Skeletal muscle satellite cell (primary cell): ENCODE results near the gene BRD9.
"Not testable (repeated sequence)": the region's sequence is repeated elsewhere in the genome, so short reads cannot be mapped to it uniquely, and the experiment has no call there.

ENCODE experiments used
- H3K27me3 ChIP-seq: 2 replicates; pipeline ENCODE4 v1.7.0; 2013; ENCODE audit warnings: low read length; ENCODE audit not compliant: control insufficient read depth, insufficient read depth
- H3K36me3 ChIP-seq: 2 replicates; pipeline ENCODE4 v1.7.0; 2013; ENCODE audit warnings: mild to moderate bottlenecking, control low read depth, low read length; ENCODE audit not compliant: insufficient read depth
- H3K4me1 ChIP-seq: 2 replicates; pipeline ENCODE4 v1.7.0; 2013; ENCODE audit warnings: low read length; ENCODE audit not compliant: control insufficient read depth, insufficient read depth
- H3K4me2 ChIP-seq: 2 replicates; pipeline ENCODE4 v1.7.0; 2013; ENCODE audit warnings: mild to moderate bottlenecking, low read length
- H3K4me3 ChIP-seq: 2 replicates; pipeline ENCODE4 v1.7.0; 2013; ENCODE audit warnings: low read length
- H3K9ac ChIP-seq: 2 replicates; pipeline ENCODE4 v1.7.0; 2013; ENCODE audit warnings: mild to moderate bottlenecking, low read depth, low read length, moderate library complexity
- H3K9me3 ChIP-seq: replicated peaks from 2 replicates; pipeline ENCODE4 v1.7.0; 2013; ENCODE audit warnings: mild to moderate bottlenecking, control low read depth, low read length

The BRD9 gene

DNA sequence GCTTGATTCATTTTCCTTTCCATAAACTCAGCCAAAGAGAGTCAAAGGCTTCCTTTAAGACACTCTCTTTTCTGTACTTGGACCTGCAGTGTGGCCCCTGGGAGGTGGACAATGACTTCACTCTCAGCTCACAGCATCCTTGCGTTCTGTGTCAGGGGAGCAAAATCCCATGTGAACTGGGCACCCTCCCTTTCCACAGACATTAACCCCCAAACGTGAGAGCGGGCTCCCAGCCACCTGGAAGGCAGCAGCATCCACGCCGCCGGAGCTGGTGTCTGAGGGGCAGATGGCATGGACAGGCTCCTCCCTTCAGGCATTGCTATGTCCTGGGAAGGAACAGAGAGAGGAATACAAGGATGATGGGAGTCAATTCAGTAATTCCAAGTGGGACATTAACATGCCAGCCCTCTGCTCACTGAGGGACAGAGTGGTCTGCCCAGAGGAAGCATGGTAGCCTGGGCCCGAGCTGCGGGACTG lies 39.6 kb upstream of the BRD9 start:
- Histone ChIP-seq H3K36me3 (no peaks in the 10 kb centered on the region), H3K4me2 (no peak overlapping the region), H3K9ac (no peak overlapping the region), H3K4me3 (no peak overlapping the region), H3K4me1 (no peaks in the 10 kb centered on the region), H3K27me3 (peaks cover 48% of the 10 kb centered on the region), H3K9me3 (no peaks in the 10 kb centered on the region)

DNA sequence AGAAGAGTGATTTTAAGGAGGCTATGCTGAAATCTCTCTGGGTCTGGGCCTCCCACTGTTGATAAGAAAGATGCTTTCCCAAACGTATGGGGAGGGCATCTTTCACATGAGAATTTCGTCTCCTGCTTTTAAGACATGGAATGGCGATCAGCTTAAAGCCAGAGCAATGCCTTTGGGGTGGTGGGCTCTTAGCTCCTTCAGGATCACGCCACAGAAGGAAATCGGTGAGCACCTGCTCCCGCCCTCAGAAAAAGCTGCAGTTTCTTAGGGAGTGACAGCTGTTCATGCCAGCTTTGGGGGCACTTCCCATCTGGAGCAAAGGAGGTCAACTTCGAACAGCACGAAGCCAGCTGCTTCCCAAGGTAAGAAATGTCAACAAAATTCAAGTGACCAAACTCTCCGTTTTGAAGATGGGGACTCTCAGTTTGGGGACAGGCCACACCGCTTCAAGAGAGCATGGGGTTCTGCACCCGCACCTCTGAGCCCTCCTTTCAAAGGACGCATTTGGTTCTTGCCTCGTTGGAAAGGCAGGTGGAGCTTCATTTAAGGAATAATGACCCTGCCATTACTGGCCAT lies 39.1 kb upstream of the BRD9 start:
- Histone ChIP-seq H3K4me2 (no peak overlapping the region), H3K9ac (no peak overlapping the region), H3K9me3 (no peaks in the 10 kb centered on the region), H3K4me1 (peaks cover 3% of the 10 kb centered on the region), H3K4me3 (no peak overlapping the region), H3K27me3 (peaks cover 45% of the 10 kb centered on the region), H3K36me3 (no peaks in the 10 kb centered on the region)

DNA sequence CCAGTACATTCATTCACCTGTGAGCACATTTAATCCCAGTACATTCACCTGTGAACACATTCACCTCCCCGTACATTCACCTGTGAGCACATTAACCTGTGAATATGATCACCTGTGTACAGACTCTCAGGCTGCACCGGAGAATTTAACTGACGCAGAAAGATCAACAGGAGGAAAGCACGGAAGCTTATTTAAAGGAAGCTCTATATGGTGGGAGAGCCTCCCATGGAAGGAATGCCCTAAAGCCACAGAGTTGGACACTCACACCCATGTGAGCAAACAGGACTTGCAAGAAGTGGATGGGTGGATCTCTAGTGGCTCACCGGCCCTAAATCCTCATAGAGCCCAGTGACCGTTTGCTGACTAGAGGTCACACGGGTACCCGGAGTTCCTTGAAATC lies 38.3 kb upstream of the BRD9 start:
- Histone ChIP-seq H3K36me3 (no peaks in the 10 kb centered on the region), H3K4me3 (no peak overlapping the region), H3K4me2 (no peak overlapping the region), H3K9me3 (no peaks in the 10 kb centered on the region), H3K27me3 (peaks cover 40% of the 10 kb centered on the region), H3K4me1 (peaks cover 4% of the 10 kb centered on the region), H3K9ac (no peak overlapping the region)

DNA sequence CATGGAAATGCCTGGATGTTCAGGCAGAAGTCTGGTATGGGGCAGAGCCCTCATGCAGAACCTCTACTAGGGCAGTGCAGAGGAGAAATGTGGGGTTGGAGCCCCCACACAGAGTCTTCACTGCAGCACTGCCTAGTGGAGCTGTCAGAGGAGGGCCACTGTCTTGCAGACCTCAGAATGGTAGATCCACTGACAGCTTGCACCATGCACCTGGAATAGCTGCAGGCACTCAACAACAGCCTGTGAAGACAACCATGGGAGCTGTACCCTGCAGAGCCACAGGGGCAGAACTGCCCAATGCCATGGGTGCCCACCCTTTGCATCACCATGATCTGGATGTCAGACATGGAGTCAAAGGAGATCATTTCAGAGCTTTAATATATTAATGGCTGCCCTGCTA lies 37.0 kb upstream of the BRD9 start:
- Histone ChIP-seq H3K4me3 (no peak overlapping the region), H3K27me3 (peaks cover 38% of the 10 kb centered on the region), H3K9me3 (no peaks in the 10 kb centered on the region), H3K9ac (no peak overlapping the region), H3K4me1 (peaks cover 4% of the 10 kb centered on the region), H3K36me3 (no peaks in the 10 kb centered on the region), H3K4me2 (no peak overlapping the region)

DNA sequence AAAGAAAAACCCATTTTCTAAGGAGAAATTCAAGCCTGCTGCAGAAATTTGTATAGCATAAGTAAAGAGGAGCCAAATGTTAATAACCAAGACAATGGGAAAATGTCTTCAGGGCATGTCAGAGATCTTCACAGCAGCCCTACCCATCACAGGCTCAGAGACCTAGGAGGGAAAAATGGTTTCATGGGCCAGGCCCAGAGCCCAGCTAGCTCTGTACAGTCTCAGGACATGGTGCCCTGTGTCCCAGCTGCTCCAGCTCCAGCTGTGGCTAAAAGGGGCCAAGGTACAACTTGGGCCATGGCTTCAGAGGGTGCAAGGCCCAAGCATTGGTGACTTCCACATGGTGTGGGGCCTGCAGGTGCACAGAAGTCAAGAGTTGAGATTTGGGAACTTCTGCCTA lies 36.6 kb upstream of the BRD9 start:
- not testable (repeated sequence) for H3K4me2 ChIP-seq, H3K9ac ChIP-seq, H3K4me3 ChIP-seq, H3K9me3 ChIP-seq, H3K4me1 ChIP-seq, H3K36me3 ChIP-seq
- H3K27me3 ChIP-seq: peaks cover 38% of the 10 kb centered on the region

DNA sequence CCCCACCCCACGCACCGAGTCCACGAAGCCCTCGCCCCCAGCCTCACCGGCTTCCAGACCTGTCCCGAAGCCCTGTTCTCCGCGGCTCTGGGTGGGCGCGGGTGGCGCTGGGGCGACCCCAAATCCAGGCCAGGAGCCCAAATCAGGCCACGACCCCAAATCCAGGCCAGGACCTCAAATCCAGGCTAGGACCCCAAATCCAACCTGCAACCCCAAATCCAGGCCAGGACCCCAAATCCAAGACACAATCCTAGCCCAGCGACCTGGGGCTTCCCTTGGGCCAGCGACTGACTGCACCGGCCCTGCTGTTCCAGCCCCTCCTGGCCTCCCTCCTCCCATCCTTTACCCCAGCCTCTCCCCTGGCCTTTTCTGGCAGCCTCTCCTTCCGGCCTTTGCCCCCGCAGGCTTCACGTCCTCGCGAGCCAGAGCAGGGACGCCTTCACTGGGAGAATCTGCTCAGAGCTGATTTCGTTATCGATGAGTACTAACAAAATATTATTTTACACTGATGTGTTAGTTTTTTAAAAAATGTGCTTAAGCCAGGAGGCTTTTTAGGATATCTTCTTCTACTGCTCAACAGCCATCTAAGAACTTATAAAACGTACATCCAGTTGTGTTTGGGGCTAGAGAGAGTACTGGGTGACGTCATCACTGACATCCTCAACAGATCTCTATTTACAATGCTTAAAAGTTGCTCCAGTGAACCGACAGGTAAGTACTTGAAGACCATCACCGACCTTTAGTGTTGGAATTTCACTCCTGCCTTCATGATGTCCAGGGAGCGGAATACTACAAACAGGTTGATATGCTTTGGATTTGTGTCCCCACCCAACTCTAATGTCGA lies 34.8 kb upstream of the BRD9 start:
- Histone ChIP-seq H3K4me2 (peak overlapping the region; percentile 69), H3K36me3 (no peaks in the 10 kb centered on the region), H3K4me1 (peaks cover 4% of the 10 kb centered on the region), H3K9me3 (no peaks in the 10 kb centered on the region), H3K27me3 (peaks cover 30% of the 10 kb centered on the region), H3K9ac (no peak overlapping the region), H3K4me3 (no peak overlapping the region)

DNA sequence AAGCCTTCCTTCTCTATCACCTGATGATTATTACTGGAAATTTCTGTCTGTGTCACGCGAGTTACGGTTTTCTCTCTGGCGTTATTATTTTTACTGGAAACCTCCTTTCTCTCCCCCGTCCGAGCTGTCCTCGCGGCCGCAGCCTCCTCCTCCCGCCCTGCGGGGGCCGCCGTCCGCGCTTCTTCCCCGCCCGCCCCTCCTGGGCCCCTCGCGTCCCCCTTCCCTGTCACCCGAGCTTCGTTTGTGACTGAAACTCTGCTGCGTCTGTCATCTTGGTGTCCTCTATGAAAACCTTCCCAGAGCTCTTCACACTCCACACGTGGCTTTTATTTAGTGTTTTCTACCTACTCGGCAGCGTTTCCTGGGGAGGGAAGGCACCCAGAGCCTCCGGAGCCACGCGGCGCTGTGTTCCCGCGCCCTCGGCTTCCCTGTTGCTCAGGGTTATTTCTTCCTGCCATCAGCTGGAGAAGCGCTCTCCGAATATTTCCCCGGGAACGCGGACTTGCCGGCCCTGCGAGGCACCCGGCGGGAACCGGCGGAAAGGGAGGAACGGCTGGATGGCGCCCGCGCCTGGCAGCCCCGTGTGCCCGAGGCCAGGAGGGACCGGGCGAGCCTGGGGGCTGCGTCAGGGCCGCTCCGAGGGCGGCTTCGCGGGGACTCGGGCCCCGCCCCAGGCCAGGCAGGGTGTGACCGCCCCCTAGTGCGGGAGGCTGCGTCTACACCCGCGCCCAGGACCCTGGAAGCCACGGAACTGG lies 34.0 kb upstream of the BRD9 start:
- no peaks in the 10 kb centered on the region for H3K9me3 ChIP-seq
- H3K4me1 ChIP-seq: peaks cover 4% of the 10 kb centered on the region
- H3K9ac ChIP-seq: no peak overlapping the region
- H3K4me2 ChIP-seq: peak overlapping the region; percentile 69
- H3K27me3 ChIP-seq: peaks cover 22% of the 10 kb centered on the region
- peak overlapping the region; percentile 40 for H3K4me3 ChIP-seq
- H3K36me3 ChIP-seq: no peaks in the 10 kb centered on the region

DNA sequence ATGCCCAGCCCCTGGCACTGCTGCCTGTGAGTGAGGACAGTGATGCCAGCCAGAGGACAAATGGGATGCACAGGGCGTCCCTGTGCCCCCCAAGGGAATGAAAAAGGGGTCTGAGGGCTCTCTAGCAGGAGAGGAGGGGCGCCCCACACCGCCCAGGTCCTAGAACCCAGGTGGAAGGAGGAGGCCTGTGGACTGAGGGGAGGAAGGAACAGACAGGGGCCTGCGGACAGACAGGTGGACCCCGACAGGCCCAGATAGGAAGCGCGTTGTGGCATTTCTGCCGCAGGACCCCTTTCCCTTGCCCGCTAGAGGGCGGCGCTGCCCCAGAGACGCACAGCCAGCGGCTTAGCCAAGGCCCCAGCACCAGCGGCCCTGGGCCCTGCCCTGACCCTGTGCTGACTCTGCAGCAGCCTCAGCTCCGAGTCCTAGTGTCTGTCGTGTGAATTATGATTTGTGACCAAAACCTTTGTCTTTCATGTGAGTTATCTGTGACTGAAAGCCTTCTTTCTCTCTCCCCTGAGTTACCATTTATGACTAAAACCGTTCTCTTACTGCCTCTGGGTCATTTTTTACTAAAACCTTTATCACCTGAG lies 30.8 kb upstream of the BRD9 start:
- H3K4me2 ChIP-seq: no peak overlapping the region
- no peaks in the 10 kb centered on the region for H3K9me3 ChIP-seq
- H3K27me3 ChIP-seq: peaks cover 11% of the 10 kb centered on the region
- H3K4me1 ChIP-seq: peaks cover 4% of the 10 kb centered on the region
- H3K4me3 ChIP-seq: no peak overlapping the region
- H3K9ac ChIP-seq: no peak overlapping the region
- no peaks in the 10 kb centered on the region for H3K36me3 ChIP-seq

DNA sequence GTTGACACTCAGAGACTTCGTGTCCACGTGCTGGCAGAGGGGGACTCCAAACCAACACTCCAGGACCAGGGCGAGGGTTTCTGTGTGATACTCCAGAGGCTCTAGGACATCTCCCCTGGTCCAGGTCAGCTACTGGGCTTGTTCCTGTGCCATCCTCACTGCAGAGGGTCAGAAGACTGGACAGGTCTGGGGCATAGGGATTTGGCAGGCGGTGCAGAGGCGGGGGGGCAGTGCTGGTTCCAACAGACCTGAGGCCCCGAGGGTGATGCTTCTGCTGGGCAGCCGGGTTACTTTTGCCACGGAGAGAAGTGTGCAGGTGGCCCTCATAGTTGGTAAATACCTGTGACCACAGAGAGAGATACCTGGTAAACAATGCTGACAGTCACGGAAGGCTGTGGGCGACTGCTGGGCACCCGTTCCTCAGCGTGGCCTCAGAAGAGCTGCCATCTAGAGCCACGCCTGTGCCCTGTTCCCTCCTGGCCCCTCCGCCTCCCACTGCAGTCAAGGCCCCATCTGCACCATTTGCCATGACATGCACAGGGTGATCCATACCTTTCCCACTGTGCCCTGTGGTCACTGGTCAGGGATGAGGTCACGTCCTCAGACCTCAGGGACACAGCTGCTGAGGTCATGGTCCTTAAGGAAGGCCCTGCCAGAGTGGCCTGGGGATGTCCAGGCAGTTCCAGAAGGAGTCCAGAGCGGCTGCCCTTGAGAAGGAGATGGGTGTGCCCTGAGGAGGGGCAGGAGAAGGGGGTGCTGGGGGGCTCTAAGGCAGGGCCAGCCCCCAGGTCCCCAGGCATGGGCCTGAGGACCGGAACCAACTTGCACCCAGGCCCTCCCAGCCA lies 30.1 kb upstream of the BRD9 start:
- Histone ChIP-seq H3K9ac (no peak overlapping the region), H3K36me3 (no peaks in the 10 kb centered on the region), H3K4me1 (peaks cover 4% of the 10 kb centered on the region), H3K9me3 (no peaks in the 10 kb centered on the region), H3K4me3 (no peak overlapping the region), H3K27me3 (peaks cover 11% of the 10 kb centered on the region), H3K4me2 (no peak overlapping the region)

DNA sequence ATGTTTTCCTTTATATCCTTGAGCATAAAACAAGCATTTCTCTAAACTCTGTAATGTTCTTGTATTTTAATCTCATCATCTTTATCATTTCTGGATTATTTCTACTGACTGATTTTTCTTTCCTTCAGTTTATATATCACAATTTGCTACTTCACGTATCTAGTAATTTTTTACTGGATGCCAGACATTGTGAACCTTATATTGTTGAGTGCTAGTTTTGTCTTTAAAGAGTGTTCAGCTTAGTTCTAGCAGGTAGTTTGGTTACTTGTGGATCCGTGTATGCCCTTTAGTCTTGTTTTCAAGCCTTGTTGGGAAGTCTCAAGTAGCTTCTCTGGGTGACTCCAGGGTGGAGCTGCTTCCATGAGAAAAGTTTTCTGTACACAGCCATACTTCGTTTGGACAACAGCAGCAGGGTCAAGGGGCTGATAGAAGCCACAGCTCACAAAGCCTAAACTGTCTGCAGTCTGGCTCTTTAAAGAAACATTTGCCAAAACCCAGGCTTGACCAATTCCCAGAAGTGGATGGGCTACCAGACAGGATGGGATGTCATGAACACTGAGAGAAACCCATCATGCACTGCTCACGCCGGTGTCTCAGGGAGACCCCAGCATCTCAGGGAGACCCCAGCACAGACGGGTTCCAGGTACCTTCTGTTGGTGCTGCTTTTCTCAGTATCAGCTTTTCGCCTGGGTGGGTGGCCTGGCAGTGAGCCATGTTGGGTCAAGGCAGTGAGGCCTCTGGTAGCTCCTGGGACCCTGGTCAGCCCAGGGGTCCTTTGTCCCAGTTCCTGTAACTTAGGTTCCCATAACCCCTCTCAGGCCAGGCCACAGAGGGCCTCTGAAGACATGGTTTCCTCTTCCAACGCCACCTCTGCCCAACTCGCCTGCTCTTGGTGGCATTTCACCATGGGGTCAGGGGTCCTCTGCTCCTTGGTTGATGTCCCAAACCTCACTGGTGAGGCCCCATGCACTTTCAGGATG lies 29.1 kb upstream of the BRD9 start:
- peaks cover 2% of the 10 kb centered on the region for H3K4me1 ChIP-seq
- H3K9ac ChIP-seq: no peak overlapping the region
- no peaks in the 10 kb centered on the region for H3K36me3 ChIP-seq
- H3K4me3 ChIP-seq: no peak overlapping the region
- peaks cover 11% of the 10 kb centered on the region for H3K27me3 ChIP-seq
- H3K4me2 ChIP-seq: no peak overlapping the region
- no peaks in the 10 kb centered on the region for H3K9me3 ChIP-seq
